GM18858 (cell line): ENCODE results near the gene ENTPD7.

Experiments
- ATAC-seq: cut with Tn5 transposase; IDR thresholded peaks from one replicate; pipeline ENCODE4 v1.9.1; 2021; ENCODE audit not compliant: unreplicated experiment

The ENTPD7 gene

GRCh38 chr10:99647601-99648151 lies 11.6 kb upstream of the ENTPD7 start:
- no peak for ATAC-seq

- no peak for ATAC-seq
These were observed 10.6 kb upstream of the ENTPD7 start for GRCh38 chr10:99648717-99649116.

GRCh38 chr10:99652800-99653390 lies 6.4 kb upstream of the ENTPD7 start:
- no peak for ATAC-seq

- ATAC-seq: no peak
These were observed 4.7 kb upstream of the ENTPD7 start for GRCh38 chr10:99654390-99655175.

GRCh38 chr10:99656199-99657064 lies 2.9 kb upstream of the ENTPD7 start:
- no peak for ATAC-seq

GRCh38 chr10:99658622-99659030 lies 683 bp upstream of the ENTPD7 start:
- ATAC-seq: no peak

GRCh38 chr10:99659868-99660366 lies 608 bp downstream of the ENTPD7 start:
- ATAC-seq: no peak

- ATAC-seq: no peak
These were observed 1.5 kb downstream of the ENTPD7 start for GRCh38 chr10:99660662-99661376.

- ATAC-seq: no peak
These were observed 2.1 kb downstream of the ENTPD7 start for GRCh38 chr10:99661377-99661763.

GRCh38 chr10:99665304-99665703 lies 6.0 kb downstream of the ENTPD7 start:
- ATAC-seq: no peak

- ATAC-seq: no peak
These were observed 7.9 kb downstream of the ENTPD7 start for GRCh38 chr10:99667108-99667751.

- ATAC-seq: no peak
These were observed 12.1 kb downstream of the ENTPD7 start for GRCh38 chr10:99671386-99671785.

- ATAC-seq: no peak
These were observed 13.6 kb downstream of the ENTPD7 start for GRCh38 chr10:99672884-99673283.

GRCh38 chr10:99673492-99673891 lies 14.2 kb downstream of the ENTPD7 start:
- ATAC-seq: no peak

- ATAC-seq: no peak
These were observed 15.5 kb downstream of the ENTPD7 start for GRCh38 chr10:99674762-99675161.

GRCh38 chr10:99676426-99676825 lies 17.1 kb downstream of the ENTPD7 start:
- ATAC-seq: no peak

- no peak for ATAC-seq
These were observed 17.6 kb downstream of the ENTPD7 start for GRCh38 chr10:99676895-99677294.

- ATAC-seq: no peak
These were observed 19.6 kb downstream of the ENTPD7 start for GRCh38 chr10:99678921-99679320.

- no peak for ATAC-seq
These were observed 22.2 kb downstream of the ENTPD7 start for GRCh38 chr10:99681553-99681952.

GRCh38 chr10:99682032-99682431 lies 22.7 kb downstream of the ENTPD7 start:
- no peak for ATAC-seq
